ENCODE results near the gene ANAPC16. TPM values are rescaled to one million over a fixed set of nuclear protein-coding genes. Genes with fewer than 3 reads are reported as not detected.
"Not testable (repeated sequence)": the region's sequence is repeated elsewhere in the genome, so short reads cannot be mapped to it uniquely, and the experiment has no call there.

ANAPC16 gene
- polyA plus RNA-seq, 1 donor from 2014 or later = 209 TPM

- Histone ChIP-seq H3K27me3 (ENCODE audit: insufficient read depth, low read depth, low read length) (no peaks in the 10 kb centered on the region), H2AFZ (ENCODE audit: low read depth, low read length) (no peak overlapping the region), H3K9me2 (ENCODE audit: insufficient read depth, low read length) (no peaks in the 10 kb centered on the region), H3K4me3 (ENCODE audit: low read length) (no peak overlapping the region), H3K9ac (ENCODE audit: low read length) (no peak overlapping the region), H3K36me3 (ENCODE audit: insufficient read depth, low read length) (no peaks in the 10 kb centered on the region), H3K79me2 (replicated peaks; ENCODE audit: insufficient read depth, low read length) (peaks cover 20% of the 10 kb centered on the region), H3K4me2 (ENCODE audit: low read length) (no peak overlapping the region), H3K27ac (ENCODE audit: low read length) (no peak overlapping the region), H3K9me3 (ENCODE audit: low read length) (no peaks in the 10 kb centered on the region), H3F3A (ENCODE audit: insufficient read depth, low read length, poor library complexity, severe bottlenecking) (no peaks in the 10 kb centered on the region), H4K20me1 (ENCODE audit: insufficient read depth) (no peaks in the 10 kb centered on the region)
- no peak for TF ChIP-seq SMC3 (conservative IDR thresholded peaks at IDR 0.05; ENCODE audit: poor library complexity)
Measured at GRCh38 chr10:72278668-72279393, 63.0 kb downstream of the ANAPC16 start.

- not testable (repeated sequence) for H3F3A ChIP-seq (ENCODE audit: insufficient read depth, low read length, poor library complexity, severe bottlenecking); H2AFZ ChIP-seq (ENCODE audit: low read depth, low read length); H3K4me3 ChIP-seq (ENCODE audit: low read length); H3K9me2 ChIP-seq (ENCODE audit: insufficient read depth, low read length); H3K4me2 ChIP-seq (ENCODE audit: low read length); H3K36me3 ChIP-seq (ENCODE audit: insufficient read depth, low read length); H3K9ac ChIP-seq (ENCODE audit: low read length); H3K9me3 ChIP-seq (ENCODE audit: low read length); H3K27ac ChIP-seq (ENCODE audit: low read length); H3K27me3 ChIP-seq (ENCODE audit: insufficient read depth, low read depth, low read length); H4K20me1 ChIP-seq (ENCODE audit: insufficient read depth)
- H3K79me2 ChIP-seq (replicated peaks; ENCODE audit: insufficient read depth, low read length) = peaks cover 16% of the 10 kb centered on the region
Measured at GRCh38 chr10:72279587-72279986, 63.8 kb downstream of the ANAPC16 start.

GRCh38 chr10:72283131-72283530, 67.3 kb downstream of the ANAPC16 start:
- H3K36me3 ChIP-seq (ENCODE audit: insufficient read depth, low read length) = no peaks in the 10 kb centered on the region
- no peak overlapping the region for H2AFZ ChIP-seq (ENCODE audit: low read depth, low read length)
- H3K9me3 ChIP-seq (ENCODE audit: low read length) = no peaks in the 10 kb centered on the region
- TF ChIP-seq CTCF (IDR thresholded peaks at IDR 0.05; ENCODE audit: poor library complexity, severe bottlenecking) (no peak), POLR2AphosphoS5 (IDR thresholded peaks at IDR 0.05) (no peak), TAF1 (IDR thresholded peaks at IDR 0.05; ENCODE audit: low read depth) (no peak), MXI1 (conservative IDR thresholded peaks at IDR 0.05; ENCODE audit: poor library complexity, severe bottlenecking) (no peak), SMC3 (conservative IDR thresholded peaks at IDR 0.05; ENCODE audit: poor library complexity) (no peak), EP300 (conservative IDR thresholded peaks at IDR 0.05; ENCODE audit: poor library complexity, severe bottlenecking) (no peak), EZH2 (IDR thresholded peaks at IDR 0.05; ENCODE audit: borderline replicate concordance, insufficient read depth, low read length, poor library complexity, severe bottlenecking) (no peak), RAD21 (conservative IDR thresholded peaks at IDR 0.05) (no peak), REST (IDR thresholded peaks at IDR 0.05; ENCODE audit: borderline replicate concordance) (no peak)
- H3K4me3 ChIP-seq (ENCODE audit: low read length) = no peak overlapping the region
- no peak overlapping the region for H3K4me2 ChIP-seq (ENCODE audit: low read length)
- no peak overlapping the region for H3K9ac ChIP-seq (ENCODE audit: low read length)
- H3F3A ChIP-seq (ENCODE audit: insufficient read depth, low read length, poor library complexity, severe bottlenecking) = no peaks in the 10 kb centered on the region
- no peaks in the 10 kb centered on the region for H4K20me1 ChIP-seq (ENCODE audit: insufficient read depth)
- H3K27me3 ChIP-seq (ENCODE audit: insufficient read depth, low read depth, low read length) = no peaks in the 10 kb centered on the region
- no peak overlapping the region for H3K27ac ChIP-seq (ENCODE audit: low read length)
- H3K9me2 ChIP-seq (ENCODE audit: insufficient read depth, low read length) = no peaks in the 10 kb centered on the region
- no peaks in the 10 kb centered on the region for H3K79me2 ChIP-seq (replicated peaks; ENCODE audit: insufficient read depth, low read length)

Small RNA genes within 50 kb of the gene (small RNA-seq; reads per million reads assigned to genes)
- 0 to 1.2 (median 0) reads per million in 3 experiments for gene RF00019
- 0 reads per million in 3 experiments for gene RF00340

Other genes with a start within 250 kb of the ANAPC16 start
- 5.6 and 6.2 TPM in 2 replicates for gene SPOCK2, start 127.5 kb upstream of the ANAPC16 start, polyA plus RNA-seq
- gene ASCC1, start 264 bp downstream of the ANAPC16 start, polyA plus RNA-seq = 39.6 and 41.1 TPM in 2 replicates
- 29.7 and 29.9 TPM in 2 replicates for gene DDIT4, start 57.9 kb downstream of the ANAPC16 start, polyA plus RNA-seq
- gene DNAJB12, start 138.9 kb downstream of the ANAPC16 start, polyA plus RNA-seq = 20.1 and 24.5 TPM in 2 replicates